ENCODE data around the gene CCNF. TPM values are rescaled to one million over a fixed set of nuclear protein-coding genes. Genes with fewer than 3 reads are reported as not detected.
"Not testable (repeated sequence)": the region's sequence is repeated elsewhere in the genome, so short reads cannot be mapped to it uniquely, and the experiment has no call there.

Gene CCNF
- polyA plus RNA-seq, 1 experiment: 7.1 TPM

GRCh38 chr16:2436110-2436509 lies 6.9 kb downstream of the CCNF start:
- ChIA-PET CTCF (no interaction called here), POLR2A (no interaction called here)
- TF ChIP-seq, protein P1, sequence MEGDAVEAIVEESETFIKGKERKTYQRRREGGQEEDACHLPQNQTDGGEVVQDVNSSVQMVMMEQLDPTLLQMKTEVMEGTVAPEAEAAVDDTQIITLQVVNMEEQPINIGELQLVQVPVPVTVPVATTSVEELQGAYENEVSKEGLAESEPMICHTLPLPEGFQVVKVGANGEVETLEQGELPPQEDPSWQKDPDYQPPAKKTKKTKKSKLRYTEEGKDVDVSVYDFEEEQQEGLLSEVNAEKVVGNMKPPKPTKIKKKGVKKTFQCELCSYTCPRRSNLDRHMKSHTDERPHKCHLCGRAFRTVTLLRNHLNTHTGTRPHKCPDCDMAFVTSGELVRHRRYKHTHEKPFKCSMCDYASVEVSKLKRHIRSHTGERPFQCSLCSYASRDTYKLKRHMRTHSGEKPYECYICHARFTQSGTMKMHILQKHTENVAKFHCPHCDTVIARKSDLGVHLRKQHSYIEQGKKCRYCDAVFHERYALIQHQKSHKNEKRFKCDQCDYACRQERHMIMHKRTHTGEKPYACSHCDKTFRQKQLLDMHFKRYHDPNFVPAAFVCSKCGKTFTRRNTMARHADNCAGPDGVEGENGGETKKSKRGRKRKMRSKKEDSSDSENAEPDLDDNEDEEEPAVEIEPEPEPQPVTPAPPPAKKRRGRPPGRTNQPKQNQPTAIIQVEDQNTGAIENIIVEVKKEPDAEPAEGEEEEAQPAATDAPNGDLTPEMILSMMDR (IDR thresholded peaks at IDR 0.05; ENCODE audit: insufficient read depth, low read depth, low read length): no peak
- DNase-seq (ENCODE audit: low read depth): no peak
- Histone ChIP-seq H3K27me3 (ENCODE audit: control insufficient read depth, insufficient read depth, low read length) (no peaks in the 10 kb centered on the region), H3K36me3 (ENCODE audit: control insufficient read depth, insufficient read depth, low read length) (peaks cover 21% of the 10 kb centered on the region), H3K4me3 (ENCODE audit: low read depth, low read length) (no peak overlapping the region)

DNA sequence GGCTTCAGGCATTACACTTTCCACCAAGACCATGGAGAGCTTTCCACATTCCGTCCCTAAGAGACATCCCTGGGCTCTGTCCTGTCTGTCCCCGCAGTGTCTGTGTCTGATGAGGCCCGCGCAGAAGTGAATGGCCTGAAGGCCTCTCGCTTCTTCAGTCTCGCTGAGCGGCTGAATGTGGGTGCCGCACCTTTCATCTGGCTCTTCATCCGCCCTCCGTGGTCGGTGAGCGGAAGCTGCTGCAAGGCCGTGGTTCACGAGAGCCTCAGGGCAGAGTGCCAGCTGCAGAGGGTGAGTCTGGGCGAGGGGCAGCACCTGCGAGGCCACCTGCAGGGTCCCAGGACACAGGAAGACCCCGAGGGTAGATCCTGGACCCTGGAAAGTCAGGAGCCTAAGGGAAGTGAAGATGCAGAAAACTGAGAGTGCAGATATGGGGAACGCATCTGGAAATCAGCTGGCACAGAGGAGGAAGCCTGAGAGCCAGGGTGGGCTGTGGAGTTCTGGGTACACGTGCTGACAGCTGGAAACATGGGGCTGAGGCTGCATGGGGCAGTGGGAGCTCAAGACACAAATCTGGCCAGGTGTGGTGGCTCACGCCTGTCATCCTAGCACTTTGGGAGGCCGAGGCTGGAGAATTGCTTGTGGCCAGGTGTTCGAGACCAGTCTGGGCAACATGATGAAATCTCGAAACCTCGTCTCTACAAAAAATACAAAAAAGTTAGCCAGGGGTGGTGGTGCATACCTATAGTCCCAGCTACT lies 8.0 kb downstream of the CCNF start:
- Histone ChIP-seq H3K36me3 (ENCODE audit: control insufficient read depth, insufficient read depth, low read length) (peaks cover 23% of the 10 kb centered on the region), H3K27me3 (ENCODE audit: control insufficient read depth, insufficient read depth, low read length) (no peaks in the 10 kb centered on the region), H3K4me3 (ENCODE audit: low read depth, low read length) (no peak overlapping the region)
- CTCF ChIA-PET: interaction anchor here (1.0 kb wide), 1 partner anchor 15 kb away, joined by 3 read pairs; no protein-coding TSS in a partner anchor
- POLR2A ChIA-PET: no interaction called here
- no peak for DNase-seq (ENCODE audit: low read depth)
- TF ChIP-seq, protein P1 (IDR thresholded peaks at IDR 0.05; ENCODE audit: insufficient read depth, low read depth, low read length): no peak

DNA sequence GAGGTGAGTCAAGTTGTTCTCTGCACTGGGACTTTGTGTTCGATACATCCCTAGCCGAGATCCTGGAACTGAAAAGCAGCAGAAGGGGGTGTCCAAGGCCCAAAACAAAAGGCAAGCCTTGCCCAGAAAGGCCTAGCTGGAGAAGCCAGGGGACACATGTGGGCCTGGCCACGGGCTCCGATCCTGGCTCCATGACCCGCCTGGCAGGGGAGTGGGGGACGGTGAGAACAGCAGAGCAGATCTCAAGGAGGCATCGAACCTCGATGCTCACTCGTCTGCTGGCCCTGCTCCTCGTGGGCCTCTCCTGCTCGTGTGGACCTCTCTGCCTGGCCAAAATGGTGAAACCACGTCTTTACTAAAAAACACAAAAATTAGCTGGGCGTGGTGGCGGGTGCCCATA lies 8.9 kb downstream of the CCNF start:
- POLR2A ChIA-PET: no interaction called here
- H3K27me3 ChIP-seq (ENCODE audit: control insufficient read depth, insufficient read depth, low read length): no peaks in the 10 kb centered on the region
- peaks cover 18% of the 10 kb centered on the region for H3K36me3 ChIP-seq (ENCODE audit: control insufficient read depth, insufficient read depth, low read length)
- no peak for DNase-seq (ENCODE audit: low read depth)
- TF ChIP-seq, protein P1 (IDR thresholded peaks at IDR 0.05; ENCODE audit: insufficient read depth, low read depth, low read length): no peak
- CTCF ChIA-PET: interaction anchor here (1.2 kb wide), 1 partner anchor 20 kb away, joined by 3 read pairs; no protein-coding TSS in a partner anchor
- H3K4me3 ChIP-seq (ENCODE audit: low read depth, low read length): no peak overlapping the region

- DNase-seq (ENCODE audit: low read depth): no peak
- TF ChIP-seq, protein P1 (IDR thresholded peaks at IDR 0.05; ENCODE audit: insufficient read depth, low read depth, low read length): no peak
- CTCF ChIA-PET: interaction anchor here (1.5 kb wide), 1 partner anchor 61 kb away, joined by 5 read pairs; no protein-coding TSS in a partner anchor
Measured at GRCh38 chr16:2439598-2439997, 10.4 kb downstream of the CCNF start.

DNA sequence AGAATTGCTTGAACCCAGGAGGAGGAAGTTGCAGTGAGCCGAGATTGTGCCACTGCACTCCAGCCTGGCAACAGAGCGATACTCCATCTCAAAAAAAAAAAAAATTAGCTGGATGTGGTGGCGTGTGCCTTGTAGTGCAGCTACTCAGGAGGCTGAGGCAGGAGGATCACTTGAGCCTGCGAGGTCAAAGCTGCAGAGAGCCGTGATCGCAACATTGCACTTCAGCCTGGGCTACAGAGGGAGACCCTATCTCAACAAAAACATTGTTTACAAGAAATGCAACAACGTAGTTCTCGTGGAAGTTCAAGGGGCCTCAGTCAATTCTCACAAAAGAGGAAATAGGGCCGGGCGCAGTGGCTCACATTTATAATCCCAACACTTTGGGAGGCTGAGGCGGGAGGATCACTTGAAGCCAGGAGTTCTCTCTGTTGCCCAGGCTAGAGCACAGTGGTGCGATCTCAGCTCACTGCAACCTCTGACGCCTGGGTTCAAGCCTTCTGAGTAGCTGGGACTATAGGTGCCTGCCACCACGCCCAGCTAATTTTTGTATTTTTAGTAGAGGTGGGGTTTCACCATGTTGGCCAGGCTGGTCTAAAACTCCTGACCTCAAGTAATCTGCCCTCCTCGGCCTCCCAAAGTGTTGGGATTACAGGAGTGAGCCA lies 12.0 kb downstream of the CCNF start:
- CTCF ChIA-PET: interaction anchor here (0.6 to 1.5 kb wide), 2 partner anchors 60 to 1238 kb away, joined by 4 to 5 read pairs; no protein-coding TSS in a partner anchor
- DNase-seq (ENCODE audit: low read depth); POLR2A ChIA-PET; H3K27me3 ChIP-seq (ENCODE audit: control insufficient read depth, insufficient read depth, low read length); H3K4me3 ChIP-seq (ENCODE audit: low read depth, low read length): not testable (repeated sequence)
- H3K36me3 ChIP-seq (ENCODE audit: control insufficient read depth, insufficient read depth, low read length): peaks cover 22% of the 10 kb centered on the region

More at GRCh38 chr16:2439598-2439997, 10.4 kb downstream of the CCNF start:
- Histone ChIP-seq H3K4me3 (ENCODE audit: low read depth, low read length) (no peak overlapping the region), H3K36me3 (ENCODE audit: control insufficient read depth, insufficient read depth, low read length) (peaks cover 16% of the 10 kb centered on the region), H3K27me3 (ENCODE audit: control insufficient read depth, insufficient read depth, low read length) (no peaks in the 10 kb centered on the region)
- POLR2A ChIA-PET: no interaction called here

All from BJ (cell line).